Hematopoietic multipotent progenitor cell treated with erythropoietin and hydrocortisone succinate and interleukin-3 and kit ligand, for 17 days (in vitro differentiated cells): ENCODE measurements around the gene OR52N1.

Experiments used
- DNase-seq: peaks from one replicate; pipeline ENCODE4 v3.0.0-alpha.2; 2015; ENCODE audit warnings: low spot score

OR52N1 gene

GRCh38 chr11:5791165-5791564 is at the start of gene OR52N1:
Gene OR52N1 (minus strand): TSS chr11:5791265. CDS start chr11:5788816, 2,449 bp downstream.
- DNase-seq, result no peak

GRCh38 chr11:5837695-5838094 is 46.6 kb upstream of the OR52N1 start:
- no peak for DNase-seq

- no peak for DNase-seq
Observed at GRCh38 chr11:5833446-5833845, 42.4 kb upstream of the OR52N1 start.

- DNase-seq, result no peak
Observed at GRCh38 chr11:5831196-5831829, 40.2 kb upstream of the OR52N1 start.

GRCh38 chr11:5818245-5818886 is 27.3 kb upstream of the OR52N1 start:
- no peak for DNase-seq

GRCh38 chr11:5815534-5815933 is 24.5 kb upstream of the OR52N1 start:
- no peak for DNase-seq

- DNase-seq, result no peak
Observed at GRCh38 chr11:5809905-5810795, 19.1 kb upstream of the OR52N1 start.

- DNase-seq, result no peak
Observed at GRCh38 chr11:5809122-5809519, 18.1 kb upstream of the OR52N1 start.

- DNase-seq, result peak; percentile 84
Observed at GRCh38 chr11:5808500-5809121, 17.5 kb upstream of the OR52N1 start, which contains the start of gene OR52N2. Gene OR52N2 (plus strand): TSS chr11:5808924. CDS start chr11:5820336, 11,412 bp downstream.

GRCh38 chr11:5807580-5807979 is 16.5 kb upstream of the OR52N1 start:
- DNase-seq, result no peak

GRCh38 chr11:5803982-5804381 is 12.9 kb upstream of the OR52N1 start:
- no peak for DNase-seq

- no peak for DNase-seq
Observed at GRCh38 chr11:5796541-5796940, 5.5 kb upstream of the OR52N1 start.

GRCh38 chr11:5783255-5783654 is 7.8 kb downstream of the OR52N1 start, which contains the start of gene OR52N5:
Gene OR52N5 (minus strand): TSS chr11:5783355. CDS start chr11:5778634, 4,721 bp downstream.
- no peak for DNase-seq

GRCh38 chr11:5767056-5767455 is 24.0 kb downstream of the OR52N1 start:
- no peak for DNase-seq

GRCh38 chr11:5753943-5754342 is 37.1 kb downstream of the OR52N1 start, which contains the start of gene OR52N4:
Gene OR52N4 (plus strand): TSS chr11:5754243. CDS start chr11:5754741, 498 bp downstream.
- DNase-seq, result no peak

- no peak for DNase-seq
Observed at GRCh38 chr11:5749836-5750235, 41.2 kb downstream of the OR52N1 start.

GRCh38 chr11:5746614-5747013 is 44.5 kb downstream of the OR52N1 start:
- no peak for DNase-seq

- no peak for DNase-seq
Observed at GRCh38 chr11:5738431-5738830, 52.6 kb downstream of the OR52N1 start.

GRCh38 chr11:5737670-5738392 is 53.2 kb downstream of the OR52N1 start:
- no peak for DNase-seq

GRCh38 chr11:5737091-5737490 is 54.0 kb downstream of the OR52N1 start:
- no peak for DNase-seq
